LNCaP clone FGC (cell line): ENCODE data around the gene CKLF.
"Not testable (repeated sequence)": the region's sequence is repeated elsewhere in the genome, so short reads cannot be mapped to it uniquely, and the experiment has no call there.

Source experiments
- DNase-seq: peaks from one replicate; pipeline ENCODE4 v3.0.0-alpha.2; 2011; ENCODE audit warnings: low read depth
- H3K4me3 ChIP-seq: 2 replicates; pipeline ENCODE4 v1.5.1; 2011; ENCODE audit warnings: mild to moderate bottlenecking, low read depth, low read length, control low read depth
- CTCF ChIP-seq: IDR thresholded peaks from 2 replicates; pipeline ENCODE4 v1.5.1; 2012; ENCODE audit warnings: mild to moderate bottlenecking; ENCODE audit not compliant: control insufficient read depth, insufficient read depth; ENCODE audit errors: extremely low read depth

The CKLF gene

GRCh38 chr16:66608241-66609138 is 56.1 kb downstream of the CKLF start:
- DNase-seq: peak; percentile 57
- peak; percentile 85 for TF ChIP-seq CTCF
- no peak overlapping the region for H3K4me3 ChIP-seq

- no peak overlapping the region for H3K4me3 ChIP-seq
- no peak for DNase-seq
- no peak for TF ChIP-seq CTCF
These were observed 56.7 kb downstream of the CKLF start for GRCh38 chr16:66609139-66609510.

DNA sequence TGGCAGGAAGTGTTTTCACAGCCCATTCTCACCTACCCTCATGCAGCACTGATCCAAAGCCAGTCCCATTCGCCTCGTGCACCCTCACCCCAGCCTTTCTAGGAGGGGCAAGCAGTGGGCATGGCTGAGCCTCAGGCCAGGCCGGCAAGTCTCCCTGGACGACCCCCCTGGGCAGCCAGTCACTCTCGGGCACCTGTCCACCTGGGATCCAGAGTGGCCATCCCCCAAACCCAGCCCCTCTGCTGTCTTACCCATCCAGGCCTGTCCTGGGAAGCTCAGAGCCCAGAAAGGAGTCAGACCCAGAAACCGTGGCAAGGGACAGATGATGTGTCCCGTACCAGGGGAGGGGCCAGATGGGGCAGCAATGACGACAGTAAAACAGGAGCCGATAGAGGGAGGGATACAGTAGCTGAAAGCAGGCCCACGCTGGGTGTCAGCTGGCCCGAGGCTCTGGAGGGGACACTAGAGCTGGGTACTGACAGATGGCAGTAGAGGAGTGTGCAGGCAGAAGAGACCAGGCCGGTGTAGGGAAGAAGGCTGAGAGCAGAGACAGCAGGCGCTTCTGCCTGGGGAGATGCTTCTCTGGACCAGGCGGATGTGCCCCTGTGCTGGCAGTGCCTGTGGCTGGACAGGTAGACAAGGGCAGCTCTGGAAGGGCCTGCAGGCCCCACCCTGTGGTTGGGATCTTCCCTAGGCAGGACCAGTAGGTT is 57.9 kb downstream of the CKLF start:
- DNase-seq: no peak
- TF ChIP-seq CTCF: no peak
- H3K4me3 ChIP-seq: no peak overlapping the region

DNA sequence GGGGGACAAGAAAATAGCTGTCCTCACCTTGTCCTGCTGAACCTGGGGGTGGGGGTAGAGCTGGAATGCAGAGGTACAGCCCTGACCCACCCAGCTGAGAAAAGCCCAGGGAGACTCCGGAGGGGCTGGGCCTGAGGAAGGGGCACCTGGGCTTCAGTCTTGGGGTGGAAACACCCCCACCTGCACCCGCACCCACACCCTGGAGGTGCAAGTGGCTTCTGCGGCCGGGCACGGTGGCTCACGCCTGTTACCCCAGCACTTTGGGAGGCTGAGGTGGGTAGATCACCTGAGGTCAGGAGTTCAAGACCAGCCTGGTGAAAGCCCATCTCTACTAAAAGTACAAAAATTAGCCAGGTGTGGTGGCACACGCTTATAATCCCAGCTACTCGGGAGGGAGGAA is 59.5 kb downstream of the CKLF start:
- H3K4me3 ChIP-seq, DNase-seq: not testable (repeated sequence)

- no peak for DNase-seq
- TF ChIP-seq CTCF: no peak
- H3K4me3 ChIP-seq: no peak overlapping the region
These were observed 60.0 kb downstream of the CKLF start for GRCh38 chr16:66612422-66612821.

DNA sequence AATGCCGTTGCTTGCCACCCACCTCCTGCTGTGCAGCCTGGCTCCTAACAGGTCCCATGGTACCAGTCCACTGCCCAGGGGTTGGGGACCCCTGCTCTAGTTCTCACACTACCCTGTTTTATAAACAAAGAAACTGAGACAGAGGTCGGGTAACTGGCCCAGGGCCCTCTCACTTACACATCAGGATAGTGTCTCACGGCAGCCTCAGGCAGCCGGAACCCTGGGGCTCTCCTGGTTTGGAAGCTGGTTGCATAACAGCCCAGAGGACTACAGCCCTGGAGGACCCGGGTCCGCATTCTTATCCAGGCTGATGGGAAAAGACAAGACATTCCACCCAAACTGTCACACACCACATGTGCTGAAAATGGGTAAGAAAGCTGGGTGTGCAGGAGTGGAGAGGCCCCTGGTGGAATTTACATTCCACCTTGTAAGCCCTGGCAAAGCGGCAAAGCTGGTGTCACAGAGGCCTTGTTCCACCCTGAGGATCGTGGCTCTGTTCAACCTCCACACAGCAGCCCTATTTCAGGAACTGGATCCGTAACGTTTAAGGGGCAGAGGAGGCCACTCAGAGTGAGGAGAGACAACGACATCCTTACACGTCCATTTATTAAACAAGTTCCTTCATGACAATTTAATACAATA is 61.9 kb downstream of the CKLF start:
- H3K4me3 ChIP-seq: no peak overlapping the region
- TF ChIP-seq CTCF: no peak
- no peak for DNase-seq
